ENCODE data around the gene PLIN3. TPM values are rescaled to one million over a fixed set of nuclear protein-coding genes. Genes with fewer than 3 reads are reported as not detected.

PLIN3 gene
- total RNA-seq, 1 donor from 2014 or later: 93.8 TPM

GRCh38 chr19:4821265-4821664 is 46.2 kb downstream of the PLIN3 start:
- TF ChIP-seq POLR2A (IDR thresholded peaks at IDR 0.05): no peak
- TF ChIP-seq, protein P1, sequence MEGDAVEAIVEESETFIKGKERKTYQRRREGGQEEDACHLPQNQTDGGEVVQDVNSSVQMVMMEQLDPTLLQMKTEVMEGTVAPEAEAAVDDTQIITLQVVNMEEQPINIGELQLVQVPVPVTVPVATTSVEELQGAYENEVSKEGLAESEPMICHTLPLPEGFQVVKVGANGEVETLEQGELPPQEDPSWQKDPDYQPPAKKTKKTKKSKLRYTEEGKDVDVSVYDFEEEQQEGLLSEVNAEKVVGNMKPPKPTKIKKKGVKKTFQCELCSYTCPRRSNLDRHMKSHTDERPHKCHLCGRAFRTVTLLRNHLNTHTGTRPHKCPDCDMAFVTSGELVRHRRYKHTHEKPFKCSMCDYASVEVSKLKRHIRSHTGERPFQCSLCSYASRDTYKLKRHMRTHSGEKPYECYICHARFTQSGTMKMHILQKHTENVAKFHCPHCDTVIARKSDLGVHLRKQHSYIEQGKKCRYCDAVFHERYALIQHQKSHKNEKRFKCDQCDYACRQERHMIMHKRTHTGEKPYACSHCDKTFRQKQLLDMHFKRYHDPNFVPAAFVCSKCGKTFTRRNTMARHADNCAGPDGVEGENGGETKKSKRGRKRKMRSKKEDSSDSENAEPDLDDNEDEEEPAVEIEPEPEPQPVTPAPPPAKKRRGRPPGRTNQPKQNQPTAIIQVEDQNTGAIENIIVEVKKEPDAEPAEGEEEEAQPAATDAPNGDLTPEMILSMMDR (IDR thresholded peaks at IDR 0.05): no peak
- no peak for TF ChIP-seq POLR2AphosphoS5 (IDR thresholded peaks at IDR 0.05; ENCODE audit: insufficient read depth in 1 of 2, low read depth in 1 of 2)
- peaks cover 0 to 21% of the 10 kb centered on the region in 2 donors for H3K36me3 ChIP-seq
- peaks cover 3% of the 10 kb centered on the region for H3K4me1 ChIP-seq
- DNase-seq (ENCODE audit: extremely low spot score in 2 of 2): no peak
- no peak overlapping the region for H3K27ac ChIP-seq
- H3K9me3 ChIP-seq: no peaks in the 10 kb centered on the region
- H3K4me3 ChIP-seq: no peak overlapping the region
- no peaks in the 10 kb centered on the region for H3K27me3 ChIP-seq
- intact Hi-C loops (cut with DNase I): no loop called here

DNA sequence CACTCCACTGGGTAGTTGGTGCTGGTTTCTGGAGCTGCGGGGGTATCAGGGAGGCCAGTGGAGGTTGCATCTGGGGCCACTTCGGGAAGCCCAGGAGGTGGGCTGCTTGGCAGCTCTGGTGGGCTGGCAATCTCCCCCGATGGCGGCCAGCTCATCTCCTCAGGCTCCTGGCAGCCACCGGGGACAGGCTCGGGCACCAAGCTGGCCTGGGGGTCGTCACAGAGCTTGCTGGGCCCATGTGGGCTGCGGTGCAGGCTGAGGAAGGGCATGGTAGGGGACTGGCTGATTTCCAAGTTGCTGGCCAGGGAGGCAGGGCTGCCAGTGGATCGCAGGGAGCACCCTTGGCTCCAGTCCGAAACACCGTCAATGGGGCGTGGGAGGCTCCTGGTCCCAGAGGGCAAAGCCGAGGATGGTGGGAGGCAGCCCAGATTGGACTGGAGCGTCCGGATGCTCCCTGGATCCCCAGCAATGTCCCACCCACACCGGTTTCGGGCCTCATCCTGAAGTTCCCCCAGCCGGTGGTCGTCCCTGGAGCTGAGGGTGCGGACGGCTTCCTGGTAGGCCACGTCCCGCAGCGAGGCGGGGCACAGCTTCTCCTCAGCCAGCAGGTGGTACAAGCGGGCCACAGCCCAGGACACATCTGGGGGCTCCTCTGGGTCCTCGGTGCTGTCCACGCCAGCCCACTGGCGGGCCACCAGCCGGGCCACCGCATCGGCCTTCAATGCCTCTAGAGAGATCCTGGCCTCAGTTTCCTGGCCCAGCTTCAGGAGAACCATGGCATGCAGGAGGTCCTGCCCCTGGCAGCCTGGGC is 49.8 kb downstream of the PLIN3 start:
- TF ChIP-seq POLR2A (IDR thresholded peaks at IDR 0.05) (no peak), POLR2AphosphoS5 (IDR thresholded peaks at IDR 0.05; ENCODE audit: insufficient read depth in 1 of 2, low read depth in 1 of 2) (no peak)
- TF ChIP-seq, protein P1 (IDR thresholded peaks at IDR 0.05): no peak
- Histone ChIP-seq H3K36me3 (peaks cover 0 to 22% of the 10 kb centered on the region in 2 donors), H3K4me3 (no peak overlapping the region), H3K27ac (no peak overlapping the region), H3K4me1 (peaks cover 17% of the 10 kb centered on the region), H3K9me3 (no peaks in the 10 kb centered on the region), H3K27me3 (no peaks in the 10 kb centered on the region)
- no peak for DNase-seq (ENCODE audit: extremely low spot score in 2 of 2)
- intact Hi-C loops (cut with DNase I): no loop called here

GRCh38 chr19:4816950-4817278 is 50.6 kb downstream of the PLIN3 start:
- Histone ChIP-seq H3K27me3 (no peaks in the 10 kb centered on the region), H3K36me3 (peaks cover 0 to 22% of the 10 kb centered on the region in 2 donors), H3K4me3 (no peak overlapping the region), H3K27ac (no peak overlapping the region), H3K4me1 (peaks cover 25% of the 10 kb centered on the region), H3K9me3 (no peaks in the 10 kb centered on the region)
- TF ChIP-seq POLR2AphosphoS5 (IDR thresholded peaks at IDR 0.05; ENCODE audit: insufficient read depth in 1 of 2, low read depth in 1 of 2) (no peak), POLR2A (IDR thresholded peaks at IDR 0.05) (no peak)
- TF ChIP-seq, protein P1 (IDR thresholded peaks at IDR 0.05): no peak
- intact Hi-C loops (cut with DNase I): no loop called here
- DNase-seq (ENCODE audit: extremely low spot score in 2 of 2): no peak

- peaks cover 0 to 22% of the 10 kb centered on the region in 2 donors for H3K36me3 ChIP-seq
- no peak overlapping the region for H3K27ac ChIP-seq
- H3K27me3 ChIP-seq: no peaks in the 10 kb centered on the region
- intact Hi-C loops (cut with DNase I): no loop called here
- H3K9me3 ChIP-seq: no peaks in the 10 kb centered on the region
- H3K4me1 ChIP-seq: peaks cover 26% of the 10 kb centered on the region
- H3K4me3 ChIP-seq: no peak overlapping the region
- DNase-seq (ENCODE audit: extremely low spot score in 2 of 2): no peak
- TF ChIP-seq POLR2A (IDR thresholded peaks at IDR 0.05) (no peak), POLR2AphosphoS5 (IDR thresholded peaks at IDR 0.05; ENCODE audit: insufficient read depth in 1 of 2, low read depth in 1 of 2) (no peak)
- TF ChIP-seq, protein P1 (IDR thresholded peaks at IDR 0.05): no peak
These were observed 51.1 kb downstream of the PLIN3 start for GRCh38 chr19:4816202-4816949.
